SK-MEL-5 (cell line): ENCODE measurements around the gene ZNF579. TPM values are rescaled to one million over a fixed set of nuclear protein-coding genes. Genes with fewer than 3 reads are reported as not detected.
A peak's percentile ranks its signal among the peaks of the same experiment; 100 is the strongest.

Source experiments
- DNase-seq: peaks from one replicate; pipeline ENCODE4 v3.0.0-alpha.2; 2016; ENCODE audit warnings: low read depth, low spot score
- in situ Hi-C: cut with HindIII; loops from 2 replicates; pipeline ENCODE4 v1.10.0; 2016; ENCODE audit warnings: low sequenced_read_pairs, high pct_unique_total_duplicates, low pct_unique_long_range_greater_than_20kb
- total RNA-seq: library from RNA; depleted of rRNA; stranded (reverse); fragments of >200 nt; shearing (Covaris generic); gene quantifications from 2 replicates; pipeline ENCODE4 v1.2.3, GENCODE V29; 2014

Gene ZNF579
- total RNA-seq, 1 experiment from 2014 or later: 2.4 TPM

DNA sequence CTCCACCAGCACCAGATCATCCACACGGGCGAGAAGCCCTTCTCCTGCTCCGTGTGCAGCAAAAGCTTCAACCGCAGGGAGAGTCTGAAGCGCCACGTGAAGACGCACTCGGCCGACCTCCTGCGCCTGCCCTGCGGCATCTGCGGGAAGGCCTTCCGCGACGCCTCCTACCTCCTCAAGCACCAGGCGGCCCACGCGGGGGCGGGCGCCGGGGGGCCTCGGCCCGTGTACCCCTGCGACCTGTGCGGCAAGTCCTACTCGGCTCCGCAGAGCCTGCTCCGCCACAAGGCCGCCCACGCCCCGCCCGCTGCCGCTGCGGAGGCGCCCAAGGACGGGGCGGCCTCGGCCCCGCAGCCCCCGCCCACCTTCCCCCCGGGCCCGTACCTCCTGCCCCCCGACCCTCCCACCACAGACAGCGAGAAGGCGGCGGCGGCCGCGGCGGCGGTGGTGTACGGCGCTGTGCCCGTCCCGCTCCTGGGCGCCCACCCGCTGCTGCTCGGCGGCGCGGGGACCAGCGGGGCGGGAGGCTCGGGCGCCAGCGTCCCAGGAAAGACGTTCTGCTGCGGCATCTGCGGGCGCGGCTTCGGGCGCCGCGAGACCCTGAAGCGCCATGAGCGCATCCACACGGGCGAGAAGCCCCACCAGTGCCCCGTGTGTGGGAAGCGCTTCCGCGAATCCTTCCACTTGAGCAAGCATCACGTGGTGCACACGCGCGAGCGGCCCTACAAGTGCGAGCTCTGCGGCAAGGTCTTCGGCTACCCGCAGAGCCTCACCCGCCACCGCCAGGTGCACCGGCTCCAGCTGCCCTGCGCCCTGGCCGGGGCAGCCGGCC, 34.3 kb upstream of the ZNF579 start:
- in situ Hi-C loops: no loop called here
- DNase-seq: no peak

DNA sequence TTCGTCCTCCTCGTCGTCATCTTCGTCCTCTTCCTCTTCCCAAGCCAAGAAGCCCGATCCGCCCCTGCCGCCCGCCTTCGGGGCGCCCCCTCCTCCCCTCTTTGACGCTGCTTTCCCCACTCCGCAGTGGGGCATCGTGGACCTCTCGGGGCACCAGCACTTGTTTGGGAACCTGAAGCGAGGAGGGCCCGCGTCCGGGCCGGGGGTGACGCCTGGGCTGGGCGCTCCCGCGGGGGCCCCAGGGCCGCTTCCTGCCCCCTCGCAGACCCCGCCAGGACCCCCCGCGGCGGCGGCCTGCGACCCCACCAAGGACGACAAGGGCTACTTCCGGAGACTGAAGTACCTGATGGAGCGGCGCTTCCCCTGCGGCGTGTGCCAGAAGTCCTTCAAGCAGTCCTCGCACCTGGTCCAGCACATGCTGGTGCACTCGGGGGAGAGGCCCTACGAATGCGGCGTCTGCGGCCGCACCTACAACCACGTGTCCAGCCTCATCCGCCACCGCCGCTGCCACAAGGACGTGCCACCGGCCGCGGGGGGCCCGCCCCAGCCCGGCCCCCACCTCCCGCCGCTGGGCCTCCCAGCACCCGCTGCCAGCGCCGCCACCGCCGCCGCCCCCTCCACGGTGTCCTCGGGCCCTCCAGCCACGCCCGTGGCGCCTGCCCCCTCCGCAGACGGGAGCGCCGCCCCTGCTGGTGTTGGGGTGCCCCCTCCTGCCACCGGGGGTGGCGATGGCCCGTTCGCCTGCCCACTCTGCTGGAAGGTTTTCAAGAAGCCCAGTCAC, 33.5 kb upstream of the ZNF579 start:
- in situ Hi-C loops: no loop called here
- DNase-seq: no peak

DNA sequence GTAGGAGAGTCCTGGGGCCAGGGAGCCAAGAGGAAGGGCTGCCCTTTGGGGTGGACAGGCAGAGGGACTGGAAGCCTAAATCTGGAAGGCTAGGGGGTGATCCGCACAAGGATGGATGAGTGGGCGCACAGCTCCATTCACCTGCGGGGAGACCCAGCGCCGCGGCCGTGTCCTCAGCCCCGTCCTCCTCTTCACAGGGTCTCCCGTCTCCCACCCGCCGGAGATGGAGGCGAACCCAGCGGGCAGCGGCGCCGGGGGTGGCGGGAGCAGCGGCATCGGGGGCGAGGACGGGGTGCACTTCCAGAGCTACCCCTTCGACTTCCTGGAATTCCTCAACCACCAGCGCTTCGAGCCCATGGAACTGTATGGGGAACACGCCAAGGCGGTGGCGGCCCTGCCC, 32.7 kb upstream of the ZNF579 start:
- DNase-seq: no peak
- in situ Hi-C loops: no loop called here

DNA sequence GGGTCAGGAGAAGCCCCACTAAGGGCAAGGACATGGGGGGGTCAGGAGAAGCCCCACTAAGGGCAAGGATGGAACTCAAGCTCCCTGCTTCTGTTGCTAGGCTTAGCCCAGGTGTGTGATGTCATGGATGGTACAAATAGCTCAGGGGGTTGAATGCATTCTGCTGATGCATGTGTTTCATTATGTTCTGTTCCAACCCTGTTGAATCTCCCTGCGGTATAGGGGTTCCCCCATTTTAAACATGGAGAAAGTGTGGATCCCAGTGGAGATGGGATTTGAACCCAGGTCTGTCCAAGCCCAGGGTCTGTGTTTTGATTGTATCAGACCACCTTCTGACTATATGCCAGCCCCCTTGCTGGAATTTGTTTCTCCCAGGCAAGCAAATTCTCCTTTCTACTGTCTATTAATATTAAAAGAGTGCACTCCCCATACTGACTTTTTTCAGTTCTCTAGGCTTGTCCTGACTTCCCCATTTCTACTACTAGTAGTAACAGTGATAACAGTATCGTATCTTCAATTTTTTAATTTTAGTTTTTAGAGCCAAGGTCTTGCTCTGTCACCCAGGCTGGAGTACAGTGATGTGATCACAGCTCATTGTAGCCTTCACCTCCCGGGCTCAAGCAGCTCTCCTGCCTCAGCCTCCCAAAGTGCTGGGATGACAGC, 31.5 kb upstream of the ZNF579 start:
- no peak for DNase-seq
- in situ Hi-C loops: no loop called here

DNA sequence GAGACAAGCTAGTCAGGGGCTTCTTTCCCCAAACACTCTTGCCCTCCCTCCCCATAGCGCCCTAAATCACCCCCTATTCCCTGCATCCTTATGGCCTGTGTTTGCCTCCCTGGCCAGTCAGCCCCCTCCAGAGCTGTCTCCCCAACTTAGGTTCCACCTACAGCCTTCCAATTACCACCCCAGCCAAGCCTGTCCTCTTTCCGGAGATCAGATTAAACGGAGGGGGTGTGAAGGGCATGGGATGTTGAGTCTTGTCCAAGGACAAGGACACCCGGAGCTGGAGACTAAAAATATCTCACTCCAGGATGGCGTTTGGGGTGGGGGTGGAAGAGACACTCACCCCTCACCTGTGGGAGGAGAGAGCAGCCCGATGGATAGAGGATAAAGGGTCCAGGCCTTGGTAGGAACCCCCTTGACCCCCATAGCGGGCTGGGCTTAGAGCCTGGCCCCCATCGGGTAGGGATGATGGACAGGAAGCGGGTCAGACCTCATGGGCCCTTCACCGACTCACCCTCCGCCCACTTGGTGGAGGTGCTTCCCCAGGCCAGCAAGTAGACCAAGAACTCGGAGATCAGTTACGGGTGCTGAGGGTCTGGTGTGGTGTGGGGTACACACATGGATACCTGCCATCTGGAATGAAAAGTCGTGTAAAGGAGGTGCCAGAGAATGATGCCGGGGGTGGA, 30.8 kb upstream of the ZNF579 start:
- DNase-seq: no peak
- in situ Hi-C loops: no loop called here

DNA sequence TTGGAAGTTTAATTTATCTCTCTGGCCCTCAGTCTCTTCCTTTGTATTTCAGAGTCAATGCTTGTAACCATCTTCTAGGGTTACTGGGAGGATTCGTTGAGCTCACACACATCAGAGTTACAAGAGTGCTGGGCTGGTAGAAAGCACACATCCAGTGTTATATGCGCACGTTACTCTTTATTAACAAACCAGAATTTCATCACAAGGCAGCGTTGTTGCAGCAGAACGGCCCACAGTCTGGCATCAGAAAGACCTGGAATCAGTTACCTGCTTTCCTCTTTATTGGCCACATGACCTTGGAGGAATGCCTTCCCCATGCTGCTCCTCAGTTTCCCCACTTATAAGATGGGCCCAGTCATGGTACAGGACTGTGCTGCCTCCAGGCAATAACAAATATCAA, 28.7 kb upstream of the ZNF579 start:
- in situ Hi-C loops: no loop called here
- DNase-seq: no peak

DNA sequence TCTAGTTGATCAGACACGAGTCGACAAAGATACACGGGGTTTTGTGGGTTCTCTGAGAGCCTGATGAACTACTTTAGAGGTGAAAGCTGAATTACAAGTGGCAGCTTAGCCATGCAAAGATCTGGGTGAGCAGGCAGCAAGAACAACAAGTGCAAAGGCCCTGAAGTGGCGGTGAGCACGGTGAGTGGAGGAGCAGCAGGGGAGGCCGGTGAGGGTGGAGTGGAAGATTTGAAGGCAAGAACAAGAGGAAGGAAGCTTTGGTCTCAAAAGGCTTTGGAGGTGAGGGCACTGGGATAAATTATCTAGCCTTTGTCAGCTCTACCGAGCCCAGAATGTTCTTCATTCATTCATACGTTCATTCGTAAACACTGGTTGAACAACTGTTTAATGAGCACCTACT, 26.2 kb upstream of the ZNF579 start:
- in situ Hi-C loops: no loop called here
- DNase-seq: no peak

DNA sequence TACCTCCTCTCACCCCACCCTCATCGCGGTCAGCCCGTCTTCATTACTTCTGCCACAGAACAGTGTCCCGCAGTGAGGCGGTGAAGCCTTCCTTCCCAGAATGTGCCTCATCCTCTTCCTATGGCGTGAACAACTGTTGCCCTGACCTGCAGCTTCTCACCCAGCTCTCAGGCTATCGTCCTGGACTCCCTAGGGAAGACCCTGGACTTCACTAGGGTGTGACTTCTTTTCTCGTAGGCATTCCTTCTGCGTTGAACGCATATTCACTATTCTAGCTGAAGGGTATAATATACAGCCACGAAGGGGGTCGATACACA, 25.8 kb upstream of the ZNF579 start:
- in situ Hi-C loops: no loop called here
- no peak for DNase-seq

DNA sequence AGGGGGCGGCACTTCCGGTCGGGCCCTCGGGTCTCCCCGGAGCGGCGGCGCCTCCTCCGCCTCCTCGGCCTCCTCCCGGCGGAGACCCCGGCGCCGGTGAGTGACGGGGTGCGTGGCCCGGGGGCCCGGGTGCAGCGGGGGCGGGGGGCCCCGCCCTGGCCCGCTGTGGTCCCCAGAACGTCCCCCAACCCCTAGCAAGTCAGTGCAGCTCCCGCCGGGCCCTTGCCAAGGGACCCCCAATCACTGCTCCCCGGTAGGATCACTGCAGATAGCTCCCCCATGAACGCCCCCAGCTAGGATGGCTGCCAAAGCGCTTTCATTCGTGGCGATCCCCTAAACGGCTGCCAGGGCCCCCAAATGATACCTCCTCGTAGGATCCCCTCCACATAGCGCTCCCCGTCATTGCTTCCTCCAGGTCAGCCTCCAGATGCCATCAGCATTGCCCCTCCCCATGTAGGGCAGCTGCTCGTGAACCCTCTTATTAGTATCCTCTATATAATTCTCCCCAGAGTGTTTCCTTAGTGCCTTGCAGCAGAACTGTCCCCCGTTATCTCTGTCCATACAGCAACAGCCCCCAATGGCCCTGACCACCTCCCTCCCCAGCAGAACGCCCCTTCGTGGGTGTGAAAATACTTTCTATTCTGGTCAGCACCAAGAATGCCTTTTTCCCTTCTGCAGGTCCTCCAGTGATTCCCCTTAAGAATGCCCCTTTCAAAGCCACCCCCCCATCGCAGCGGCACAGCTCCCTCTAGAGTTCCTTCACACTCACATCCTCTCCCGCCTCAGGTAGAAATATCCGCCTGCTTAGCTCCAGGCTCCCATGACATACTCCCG, 25.2 kb upstream of the ZNF579 start, which contains the start of gene ZNF865:
Gene ZNF865, plus strand, starts transcription at position 11 of the 834 bp plus-strand sequence. CDS start 7,972 bp downstream, outside the sequence.
- in situ Hi-C loops: no loop called here
- DNase-seq: peak; percentile 82

DNA sequence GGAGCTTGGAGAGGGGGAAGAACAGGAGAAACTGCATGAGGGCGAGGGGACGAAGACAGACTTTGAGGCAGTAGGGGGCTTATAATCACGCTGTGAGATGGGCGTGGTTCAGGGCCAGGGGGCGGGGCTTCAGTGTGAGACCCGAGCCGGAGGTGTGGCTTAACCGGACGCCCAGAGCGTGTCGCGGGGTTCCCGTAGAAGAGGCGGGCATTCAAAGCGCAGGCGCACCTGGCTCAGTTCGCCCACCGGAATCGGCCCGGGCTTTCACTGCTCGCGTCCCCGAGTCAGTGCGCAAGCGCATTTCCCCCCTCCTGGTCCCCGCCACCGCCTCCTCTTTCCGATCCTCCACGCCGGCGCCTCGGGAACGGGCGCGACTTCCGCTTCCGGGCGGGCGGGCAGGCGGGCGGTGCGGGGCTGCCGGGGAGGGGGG, 24.6 kb upstream of the ZNF579 start:
- in situ Hi-C loops: no loop called here

DNA sequence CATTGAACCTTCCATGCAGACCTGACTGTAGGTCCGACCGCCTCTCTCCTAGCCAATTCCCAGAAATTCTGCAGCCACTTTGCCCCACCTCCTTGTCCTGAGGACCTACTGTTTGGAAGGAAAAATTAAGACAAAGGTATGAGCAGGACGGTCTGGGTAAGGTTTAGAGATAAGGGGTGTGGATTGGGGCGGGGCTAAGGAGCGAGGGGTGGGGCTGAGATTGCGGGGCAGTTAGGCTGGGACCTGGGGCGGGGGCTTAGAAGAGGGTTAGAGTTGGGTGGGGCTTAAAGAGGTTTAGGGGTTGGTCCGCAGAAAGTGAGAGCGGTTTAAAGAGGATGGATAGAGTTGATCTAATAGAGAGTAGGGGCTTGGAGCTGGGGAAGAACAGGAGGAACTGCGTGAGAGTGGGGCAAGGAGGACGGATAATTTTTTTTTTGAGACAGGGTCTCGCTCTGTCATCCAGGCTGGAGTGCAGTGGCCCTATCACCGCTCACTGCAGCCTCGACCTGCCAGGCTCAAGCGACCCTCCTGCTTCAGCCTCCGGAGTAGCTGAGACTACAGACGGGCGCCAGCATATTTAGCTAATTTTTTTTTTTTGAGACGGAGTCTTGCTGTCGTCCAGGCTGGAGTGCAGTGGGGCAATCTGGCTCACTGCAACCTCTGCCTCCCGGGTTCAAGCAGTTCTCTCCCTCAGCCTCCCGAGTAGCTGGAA, 23.1 kb upstream of the ZNF579 start:
- in situ Hi-C loops: no loop called here
- DNase-seq: no peak

More for the DNA sequence above, 24.6 kb upstream of the ZNF579 start:
- peak; percentile 97 for DNase-seq

DNA sequence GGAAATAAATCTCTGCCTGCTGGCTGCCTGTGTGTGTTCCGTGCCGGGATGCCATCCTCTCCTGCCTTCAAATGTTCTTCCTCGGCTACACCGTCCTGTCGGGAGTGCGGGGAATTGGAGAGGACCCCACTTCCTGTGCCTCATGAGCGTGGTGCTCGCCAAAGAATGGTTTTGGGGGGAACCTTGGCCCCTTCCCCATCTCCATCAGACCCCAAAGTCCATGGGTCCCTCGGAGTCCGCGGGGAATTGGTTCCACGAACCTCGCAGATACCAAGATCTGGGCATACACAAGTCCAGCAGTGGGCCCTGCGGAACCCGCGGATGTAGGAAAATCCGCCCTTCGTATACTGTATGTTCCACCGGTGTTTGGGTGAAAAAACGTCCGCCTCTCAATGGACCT, 22.5 kb upstream of the ZNF579 start:
- DNase-seq: no peak

DNA sequence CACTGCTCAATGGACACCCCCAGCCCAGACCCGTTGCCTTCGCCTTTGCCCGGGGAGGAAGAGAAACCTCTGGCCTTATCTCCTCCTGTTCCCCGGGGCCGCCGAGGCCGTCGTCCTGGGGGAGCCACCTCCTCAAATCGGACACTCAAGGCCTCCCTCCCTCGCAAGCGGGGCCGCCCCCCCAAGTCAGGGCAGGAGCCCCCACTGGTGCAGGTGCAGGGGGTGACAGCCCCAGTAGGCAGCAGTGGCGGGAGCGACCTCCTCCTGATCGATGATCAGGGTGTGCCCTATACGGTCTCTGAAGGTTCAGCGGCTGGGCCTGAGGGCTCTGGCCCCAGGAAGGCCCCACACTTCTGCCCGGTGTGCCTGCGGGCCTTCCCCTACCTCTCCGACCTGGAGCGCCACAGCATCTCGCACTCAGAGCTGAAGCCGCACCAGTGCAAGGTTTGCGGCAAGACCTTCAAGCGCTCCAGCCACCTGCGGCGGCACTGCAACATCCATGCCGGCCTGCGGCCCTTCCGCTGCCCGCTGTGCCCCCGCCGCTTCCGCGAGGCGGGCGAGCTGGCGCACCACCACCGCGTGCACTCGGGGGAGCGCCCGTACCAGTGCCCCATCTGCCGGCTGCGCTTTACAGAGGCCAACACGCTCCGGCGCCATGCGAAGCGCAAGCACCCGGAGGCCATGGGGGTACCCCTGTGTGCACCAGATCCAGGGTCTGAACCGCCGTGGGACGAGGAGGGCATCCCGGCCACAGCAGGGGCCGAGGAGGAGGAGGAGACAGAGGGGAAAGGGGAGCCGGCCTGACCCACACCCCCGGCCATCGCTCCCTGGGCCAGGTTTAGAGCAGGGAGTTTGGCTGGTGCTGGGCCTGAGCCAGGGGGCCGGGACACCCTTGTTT, 21.7 kb upstream of the ZNF579 start:
- no peak for DNase-seq
- in situ Hi-C loops: no loop called here

More for the DNA sequence above, 22.5 kb upstream of the ZNF579 start:
- in situ Hi-C loops: no loop called here

DNA sequence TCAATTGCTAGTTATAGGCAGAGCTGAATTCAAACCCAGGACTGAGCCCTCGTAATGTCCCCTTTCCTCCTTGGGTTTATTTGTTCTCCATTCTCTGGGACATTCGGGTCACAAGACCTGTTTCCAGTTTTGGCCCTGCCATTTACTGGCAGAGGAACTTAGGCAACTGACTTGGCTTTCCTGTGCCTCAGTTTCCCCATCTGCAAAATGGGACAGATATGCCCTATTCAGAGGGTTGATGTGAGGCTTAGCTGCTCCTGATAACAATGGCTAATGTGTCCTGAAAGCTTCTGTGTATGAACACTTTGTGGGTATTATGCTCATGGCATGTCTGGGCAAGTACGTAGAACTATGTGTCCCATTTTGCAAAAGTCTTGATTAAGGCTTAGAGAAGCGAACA, 20.4 kb upstream of the ZNF579 start:
- in situ Hi-C loops: no loop called here
- DNase-seq: no peak

DNA sequence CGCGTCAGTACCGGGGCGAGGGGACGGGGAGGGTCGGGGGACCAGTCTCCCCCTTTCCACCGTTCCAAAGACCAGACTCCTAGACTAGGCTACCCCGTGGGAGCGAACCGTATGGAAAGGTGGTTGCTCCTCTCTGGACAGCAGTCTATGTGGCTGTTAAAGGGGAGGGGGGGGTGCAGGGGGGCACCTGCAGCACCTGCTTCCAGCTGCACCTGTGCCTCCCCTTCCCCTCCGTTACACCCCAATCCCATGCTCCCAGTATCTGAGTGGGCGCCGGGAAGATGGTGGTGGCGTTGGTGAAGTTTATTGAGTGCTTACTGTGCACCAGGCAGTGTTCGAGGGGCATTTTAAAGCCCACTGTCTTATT, 20.0 kb upstream of the ZNF579 start:
- in situ Hi-C loops: no loop called here
- no peak for DNase-seq
